Gastroesophageal sphincter (tissue), 3 donors: Measurements from ENCODE around the gene NFKBIE.

ENCODE experiments used
- EP300 ChIP-seq: sonication (generic); formaldehyde crosslinking; IDR thresholded peaks from one replicate; pipeline ENCODE4 v1.6.1; 2017; ENCODE audit warnings: antibody characterized with exemption, mild to moderate bottlenecking
- POLR2A ChIP-seq, 2 donors: fragments of 450-650 bp; IDR thresholded peaks; one replicate each; pipeline ENCODE4 v1.6.1; 2017; ENCODE audit warnings: antibody characterized with exemption in 2 of 2, mild to moderate bottlenecking in 2 of 2, moderate library complexity in 1 of 2
- POLR2AphosphoS5 ChIP-seq: sonication (generic); formaldehyde crosslinking; IDR thresholded peaks from one replicate; pipeline ENCODE4 v1.6.1; 2017; ENCODE audit warnings: antibody characterized with exemption
- TF ChIP-seq, protein P1 (sequence below), 4 experiments: fragments of 200-600 bp in 2 of 4; fragments of 450-650 bp in 2 of 4; sonication (generic) in 1 of 4; IDR thresholded peaks; one replicate each; pipeline ENCODE4 v1.5.1; 2017 to 2019; ENCODE audit warnings: antibody characterized with exemption in 4 of 4, mild to moderate bottlenecking in 2 of 4, moderate library complexity in 2 of 4

DNA sequence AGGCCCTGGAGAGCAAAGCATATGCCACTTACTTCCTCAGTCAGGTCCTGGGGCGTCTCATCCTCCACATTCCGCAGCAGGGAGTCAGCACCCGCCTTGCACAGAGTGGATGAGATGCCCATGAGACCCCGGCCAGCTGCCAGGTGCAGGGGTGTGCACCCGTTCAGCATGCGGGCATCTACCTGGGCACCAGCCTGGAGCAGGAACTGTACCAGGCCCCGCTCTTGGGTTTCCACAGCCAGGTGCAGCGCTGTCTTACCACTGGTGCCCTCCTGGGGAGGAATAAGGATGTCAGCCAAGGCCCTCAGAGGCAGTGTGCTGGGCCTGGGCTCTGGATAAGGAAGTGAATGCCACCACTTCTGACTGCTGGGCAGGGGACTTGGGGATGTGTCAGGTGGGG lies 5.3 kb downstream of the NFKBIE start:
- TF ChIP-seq, protein P1, sequence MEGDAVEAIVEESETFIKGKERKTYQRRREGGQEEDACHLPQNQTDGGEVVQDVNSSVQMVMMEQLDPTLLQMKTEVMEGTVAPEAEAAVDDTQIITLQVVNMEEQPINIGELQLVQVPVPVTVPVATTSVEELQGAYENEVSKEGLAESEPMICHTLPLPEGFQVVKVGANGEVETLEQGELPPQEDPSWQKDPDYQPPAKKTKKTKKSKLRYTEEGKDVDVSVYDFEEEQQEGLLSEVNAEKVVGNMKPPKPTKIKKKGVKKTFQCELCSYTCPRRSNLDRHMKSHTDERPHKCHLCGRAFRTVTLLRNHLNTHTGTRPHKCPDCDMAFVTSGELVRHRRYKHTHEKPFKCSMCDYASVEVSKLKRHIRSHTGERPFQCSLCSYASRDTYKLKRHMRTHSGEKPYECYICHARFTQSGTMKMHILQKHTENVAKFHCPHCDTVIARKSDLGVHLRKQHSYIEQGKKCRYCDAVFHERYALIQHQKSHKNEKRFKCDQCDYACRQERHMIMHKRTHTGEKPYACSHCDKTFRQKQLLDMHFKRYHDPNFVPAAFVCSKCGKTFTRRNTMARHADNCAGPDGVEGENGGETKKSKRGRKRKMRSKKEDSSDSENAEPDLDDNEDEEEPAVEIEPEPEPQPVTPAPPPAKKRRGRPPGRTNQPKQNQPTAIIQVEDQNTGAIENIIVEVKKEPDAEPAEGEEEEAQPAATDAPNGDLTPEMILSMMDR (IDR thresholded peaks at IDR 0.05) = no peak
- TF ChIP-seq POLR2A (IDR thresholded peaks at IDR 0.05) (no peak), EP300 (no peak), POLR2AphosphoS5 (no peak)
